Dedifferentiated amniotic fluid mesenchymal stem cell (primary cell): Measurements from ENCODE around the gene RBMS1.
A peak's percentile ranks its signal among the peaks of the same experiment; 100 is the strongest.
"Not testable (repeated sequence)": the region's sequence is repeated elsewhere in the genome, so short reads cannot be mapped to it uniquely, and the experiment has no call there.

Experiments
- DNase-seq: peaks from one replicate; pipeline ENCODE4 v3.0.0-alpha.2; 2016; ENCODE audit errors: extremely low spot score

The RBMS1 gene

GRCh38 chr2:160380611-160381010 lies 113.0 kb downstream of the RBMS1 start:
- no peak for DNase-seq

DNA sequence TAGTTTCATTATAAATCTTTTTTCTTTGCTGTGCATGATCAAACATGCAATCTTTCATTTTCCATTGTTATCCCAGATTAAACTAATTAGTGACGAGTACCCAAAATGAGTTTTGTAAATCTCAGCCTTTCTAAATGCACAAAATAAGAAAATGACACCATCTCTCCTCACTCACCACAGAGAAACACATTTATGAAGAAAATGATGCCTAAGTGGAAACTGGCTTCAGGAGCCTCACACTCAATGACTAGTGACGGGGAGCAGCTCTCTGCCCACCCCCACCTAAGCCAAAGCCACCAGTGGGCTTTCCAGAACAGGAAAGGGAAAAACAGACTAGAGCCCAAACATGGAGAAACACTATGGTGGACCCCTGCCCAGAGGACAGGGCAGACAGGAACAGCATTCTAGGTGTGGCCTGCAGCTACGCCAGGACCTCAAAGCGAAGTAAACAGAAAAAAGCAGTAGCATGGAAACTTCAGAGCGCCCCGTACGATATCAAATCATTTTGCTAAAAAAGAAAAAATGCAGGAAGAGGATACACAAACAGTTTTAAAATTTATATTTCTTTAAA lies 113.5 kb downstream of the RBMS1 start:
- DNase-seq = no peak

GRCh38 chr2:160379399-160379798 lies 114.2 kb downstream of the RBMS1 start:
- peak; percentile 84 for DNase-seq

DNA sequence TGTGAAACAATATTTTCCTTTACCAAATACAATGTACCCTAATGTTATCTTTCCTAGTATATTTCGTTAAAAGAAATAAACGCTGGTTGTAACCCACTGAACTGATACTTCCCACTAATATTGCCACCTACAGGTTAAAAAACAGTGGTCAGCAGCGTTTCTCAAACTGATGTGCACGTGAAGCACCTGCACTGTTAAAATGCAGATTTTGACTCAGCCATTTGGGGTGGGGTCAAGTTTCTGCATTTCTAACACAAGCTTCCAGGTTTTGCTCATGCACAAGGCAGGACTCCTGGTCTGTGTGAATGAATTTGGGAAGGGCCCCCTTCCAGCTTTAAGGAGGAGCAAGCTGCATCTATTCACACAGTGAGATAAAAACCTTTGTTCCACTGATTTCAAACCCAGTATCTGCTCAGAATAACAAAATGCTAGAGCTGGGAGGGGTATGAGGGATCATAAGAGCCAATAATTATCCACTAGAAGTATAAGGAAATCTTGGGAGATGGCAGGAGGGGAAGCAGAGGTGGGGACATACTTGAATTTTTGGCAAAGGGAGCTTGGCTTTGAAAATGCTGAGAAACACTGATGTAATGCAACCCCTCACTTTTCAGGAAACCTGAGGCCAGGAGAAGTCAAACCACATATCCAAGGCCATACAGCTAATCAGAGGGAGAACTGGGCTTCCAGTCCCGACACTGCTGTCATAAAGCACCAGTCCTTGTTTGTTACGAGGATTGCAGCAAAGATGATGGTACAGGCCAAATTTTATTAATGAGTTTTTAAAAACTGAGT lies 116.2 kb downstream of the RBMS1 start:
- DNase-seq = no peak

GRCh38 chr2:160376576-160376975 lies 117.0 kb downstream of the RBMS1 start:
- DNase-seq = no peak

DNA sequence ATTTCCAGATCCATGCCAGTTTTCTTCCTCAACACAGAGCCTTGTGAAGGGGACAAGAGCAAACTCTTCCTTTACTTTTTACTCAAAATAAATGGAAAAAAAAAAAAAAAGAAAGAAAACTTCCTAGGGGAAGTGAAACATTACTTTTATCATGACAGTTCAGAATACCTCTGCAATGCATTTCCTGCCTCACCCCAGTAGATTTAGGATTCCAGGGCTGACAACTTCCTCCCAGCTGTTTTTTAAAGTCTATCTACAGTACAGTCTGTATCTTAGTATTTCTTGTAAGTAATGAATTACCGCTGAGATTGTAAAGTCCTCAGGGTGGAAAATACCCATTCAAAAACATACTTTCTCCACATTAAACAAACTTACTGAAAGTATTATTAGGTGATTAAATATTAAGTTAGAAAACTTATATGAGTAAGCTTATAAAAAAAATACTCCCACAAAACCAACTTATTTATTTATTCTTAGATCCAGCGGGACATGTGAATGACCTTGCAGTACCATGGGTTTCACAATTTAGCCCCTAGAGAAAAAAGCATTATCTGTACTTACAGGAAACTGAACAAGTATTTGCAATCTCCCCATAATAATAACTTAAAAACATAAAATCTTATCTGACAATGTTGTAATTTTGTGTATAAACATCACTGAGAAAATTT lies 117.7 kb downstream of the RBMS1 start:
- DNase-seq = no peak

- DNase-seq = peak; percentile 62
Observed at GRCh38 chr2:160375037-160375436, 118.6 kb downstream of the RBMS1 start.

- DNase-seq = no peak
Observed at GRCh38 chr2:160373666-160374065, 119.9 kb downstream of the RBMS1 start.

- no peak for DNase-seq
Observed at GRCh38 chr2:160373263-160373662, 120.3 kb downstream of the RBMS1 start.

DNA sequence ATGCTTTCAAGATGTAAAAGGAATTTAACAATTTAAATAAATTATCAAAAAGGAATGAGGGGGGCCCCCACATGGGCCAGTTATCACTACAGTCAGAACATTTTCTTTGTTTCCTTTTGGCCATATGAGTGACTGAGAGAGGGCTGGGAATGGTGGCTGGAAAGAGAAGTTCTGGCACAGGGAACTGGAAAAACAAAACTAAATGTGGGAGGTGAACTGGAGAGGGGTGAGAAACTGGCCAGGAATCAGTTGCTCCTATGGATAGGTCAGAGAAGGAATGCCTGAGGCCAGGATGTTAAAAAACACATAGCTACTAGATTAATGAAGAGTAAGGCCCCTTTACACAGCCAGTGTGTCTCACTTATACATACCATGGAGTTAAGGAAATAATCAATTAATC lies 121.0 kb downstream of the RBMS1 start:
- DNase-seq = no peak

DNA sequence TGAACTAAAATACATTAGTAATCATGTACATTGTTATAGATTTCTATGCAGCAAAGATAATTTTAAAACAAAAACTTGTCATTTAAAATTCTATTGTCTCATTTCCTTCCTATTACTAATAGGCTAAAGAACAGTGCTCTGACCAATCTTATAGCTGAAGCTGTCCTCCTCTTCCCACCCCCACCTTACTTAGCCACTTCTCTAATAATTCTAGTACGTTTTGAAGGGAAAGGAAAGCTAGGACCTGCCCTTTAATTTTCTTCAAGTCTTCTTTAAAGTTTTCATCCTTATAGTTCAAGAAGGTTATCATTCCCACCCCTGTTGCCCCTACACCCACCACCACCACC lies 121.6 kb downstream of the RBMS1 start:
- no peak for DNase-seq

- no peak for DNase-seq
Observed at GRCh38 chr2:160371251-160372009, 122.2 kb downstream of the RBMS1 start.

DNA sequence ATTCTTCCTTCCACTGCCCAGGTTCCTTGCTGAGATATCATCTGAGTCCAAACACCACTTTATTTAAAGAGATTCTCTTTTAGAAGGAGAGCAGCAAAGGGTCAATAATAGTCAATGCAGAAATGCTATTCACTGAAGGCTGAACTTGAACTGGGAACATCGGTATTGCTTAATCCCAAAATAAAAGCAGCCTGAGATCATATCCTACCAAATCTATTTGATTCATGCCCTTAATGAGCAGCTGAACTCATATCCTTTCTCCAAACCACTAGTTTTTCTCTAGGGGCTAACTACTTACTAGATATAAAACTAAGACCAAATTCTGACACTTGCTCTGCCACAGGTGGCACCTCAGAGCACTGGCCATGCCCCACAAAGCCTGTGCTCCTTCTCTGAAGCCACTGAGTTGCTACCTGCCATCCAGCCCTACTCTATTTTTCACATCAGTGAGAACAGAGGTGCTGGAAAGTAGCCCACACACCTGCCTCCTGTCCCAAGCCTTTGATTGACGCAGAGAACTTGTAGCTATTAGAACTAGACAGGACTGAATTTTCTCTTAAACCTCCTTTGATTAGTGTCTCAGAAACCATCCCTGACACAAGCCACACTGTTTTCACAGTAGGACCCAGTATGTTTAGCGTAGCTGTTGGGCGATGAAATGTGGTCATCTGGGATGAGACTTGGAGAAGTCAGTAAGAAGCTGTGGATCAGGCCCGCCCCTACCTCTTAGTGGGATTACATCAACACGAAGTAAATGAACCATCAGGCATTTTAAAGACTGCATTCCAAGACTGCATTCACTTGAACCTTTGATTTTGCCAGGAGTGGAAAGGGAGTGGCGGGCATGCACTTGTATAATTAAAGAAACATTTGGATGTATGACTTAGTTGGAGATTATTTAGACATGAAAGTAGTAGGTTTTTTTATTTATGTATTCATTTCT lies 124.3 kb downstream of the RBMS1 start:
- no peak for DNase-seq

DNA sequence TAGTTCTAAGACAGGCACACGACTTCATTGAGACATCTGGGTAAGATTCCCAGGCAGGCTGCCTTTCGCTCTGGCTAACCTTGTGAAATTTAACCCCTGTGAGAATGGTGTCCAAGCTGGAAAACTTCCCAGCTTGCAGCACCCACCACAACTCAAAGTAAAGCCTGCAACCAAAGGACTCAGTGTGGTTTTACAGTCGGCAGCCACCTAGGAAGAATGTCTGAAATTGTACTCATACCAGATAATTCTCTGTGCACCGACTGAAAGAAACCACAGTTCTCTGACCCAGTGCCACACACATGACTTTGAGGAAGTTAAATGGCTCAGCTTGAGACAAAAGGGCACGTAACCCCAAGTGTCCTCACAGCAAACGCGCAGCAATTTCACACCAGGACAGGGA lies 125.7 kb downstream of the RBMS1 start:
- DNase-seq = peak; percentile 64

DNA sequence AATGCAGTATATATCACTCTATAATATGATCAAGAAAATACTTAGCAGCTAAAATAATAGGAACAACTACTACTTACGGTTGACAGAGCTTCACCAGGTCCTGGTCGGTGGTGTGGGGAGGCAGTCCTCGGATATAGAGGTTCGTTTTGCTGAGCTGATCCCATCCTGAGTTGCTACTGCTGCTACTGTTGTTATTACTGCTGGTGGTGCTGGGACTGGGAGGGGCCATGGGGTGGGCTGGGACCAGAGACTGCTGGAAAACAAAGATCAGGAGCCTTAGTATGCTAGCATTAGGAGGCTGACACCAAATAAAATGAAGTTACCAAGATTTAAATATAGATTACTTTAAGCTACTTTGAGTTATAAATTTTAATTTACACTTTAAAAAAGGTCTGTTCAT lies 126.5 kb downstream of the RBMS1 start:
- not testable (repeated sequence) for DNase-seq

DNA sequence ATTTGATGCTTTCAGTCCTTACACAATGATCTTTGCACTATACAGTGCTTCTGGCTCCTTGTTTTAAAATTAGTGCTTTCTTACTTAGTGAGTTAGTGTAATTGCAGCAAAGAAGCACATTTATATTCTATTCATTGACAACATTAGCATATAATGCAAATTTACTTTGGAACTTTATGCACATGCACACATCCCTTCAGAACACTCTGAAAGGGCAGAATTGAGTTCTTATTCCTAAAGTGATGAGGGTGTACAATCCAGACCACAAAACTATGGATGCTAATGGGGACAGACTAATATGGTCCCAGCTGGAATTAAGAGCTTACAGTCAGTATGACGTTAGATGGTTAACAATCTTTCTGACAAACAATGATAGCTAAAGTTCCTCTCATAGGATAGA lies 127.1 kb downstream of the RBMS1 start:
- no peak for DNase-seq

GRCh38 chr2:160365716-160366367 lies 127.8 kb downstream of the RBMS1 start:
- no peak for DNase-seq

DNA sequence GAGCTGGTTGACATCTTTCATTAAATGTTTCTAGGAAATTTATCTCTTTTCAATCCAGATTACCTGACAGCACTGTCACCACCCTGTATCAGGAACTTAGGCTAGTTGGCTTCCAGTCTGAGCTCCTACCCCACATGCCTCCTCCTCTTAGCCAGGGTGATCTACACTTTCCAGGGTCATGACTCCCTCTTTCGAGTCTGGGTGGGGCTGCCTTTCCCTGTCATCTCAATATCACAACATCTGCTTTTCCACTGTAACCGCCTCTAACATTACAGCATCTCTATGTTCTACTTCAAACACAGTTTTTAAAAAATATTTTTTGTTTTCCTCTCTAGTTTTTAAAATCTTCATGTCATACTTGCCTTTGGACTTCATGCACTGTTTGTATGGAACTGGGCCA lies 129.2 kb downstream of the RBMS1 start:
- no peak for DNase-seq

- DNase-seq = no peak
Observed at GRCh38 chr2:160363961-160364360, 129.6 kb downstream of the RBMS1 start.

- no peak for DNase-seq
Observed at GRCh38 chr2:160363055-160363454, 130.6 kb downstream of the RBMS1 start.

GRCh38 chr2:160362541-160362940 lies 131.1 kb downstream of the RBMS1 start:
- DNase-seq = no peak
